HG02970 (cell line): ENCODE results near the gene IGSF8.
"Not testable (repeated sequence)": the region's sequence is repeated elsewhere in the genome, so short reads cannot be mapped to it uniquely, and the experiment has no call there.

Source experiments
- ATAC-seq: cut with Tn5 transposase; IDR thresholded peaks from one replicate; pipeline ENCODE4 v1.9.1; 2021; ENCODE audit warnings: mild to moderate bottlenecking, moderate library complexity, moderate number of reproducible peaks; ENCODE audit not compliant: unreplicated experiment, low FRiP score

The IGSF8 gene

GRCh38 chr1:160074865-160075264 lies 23.6 kb downstream of the IGSF8 start:
- ATAC-seq: no peak

- ATAC-seq: no peak
These were observed 27.1 kb downstream of the IGSF8 start for GRCh38 chr1:160071289-160071688.

GRCh38 chr1:160070243-160071163 lies 27.9 kb downstream of the IGSF8 start:
- no peak for ATAC-seq

GRCh38 chr1:160069460-160070231 lies 28.8 kb downstream of the IGSF8 start, which contains the start of gene KCNJ10:
Gene KCNJ10 (minus strand): TSS chr1:160070160. CDS start chr1:160042532, 27,628 bp downstream.
- no peak for ATAC-seq

- ATAC-seq: no peak
These were observed 30.2 kb downstream of the IGSF8 start for GRCh38 chr1:160068225-160068624.

- ATAC-seq: no peak
These were observed 31.3 kb downstream of the IGSF8 start for GRCh38 chr1:160066829-160067745.

GRCh38 chr1:160064746-160065145 lies 33.7 kb downstream of the IGSF8 start:
- no peak for ATAC-seq

GRCh38 chr1:160064164-160064563 lies 34.3 kb downstream of the IGSF8 start:
- no peak for ATAC-seq

- ATAC-seq: no peak
These were observed 35.2 kb downstream of the IGSF8 start for GRCh38 chr1:160063176-160063575.

GRCh38 chr1:160062230-160062532 lies 36.2 kb downstream of the IGSF8 start:
- no peak for ATAC-seq

- no peak for ATAC-seq
These were observed 36.8 kb downstream of the IGSF8 start for GRCh38 chr1:160061369-160062229.

- ATAC-seq: no peak
These were observed 40.3 kb downstream of the IGSF8 start for GRCh38 chr1:160058087-160058486.

- ATAC-seq: no peak
These were observed 41.7 kb downstream of the IGSF8 start for GRCh38 chr1:160056648-160057169.

GRCh38 chr1:160053548-160054365 lies 44.7 kb downstream of the IGSF8 start:
- ATAC-seq: no peak

GRCh38 chr1:160052936-160053335 lies 45.5 kb downstream of the IGSF8 start:
- no peak for ATAC-seq

GRCh38 chr1:160050619-160051018 lies 47.8 kb downstream of the IGSF8 start:
- ATAC-seq: no peak

- not testable (repeated sequence) for ATAC-seq
These were observed 48.2 kb downstream of the IGSF8 start for GRCh38 chr1:160050182-160050581.

- no peak for ATAC-seq
These were observed 49.3 kb downstream of the IGSF8 start for GRCh38 chr1:160049101-160049500.
